ENCODE results near the gene MACROH2A2.

DNA sequence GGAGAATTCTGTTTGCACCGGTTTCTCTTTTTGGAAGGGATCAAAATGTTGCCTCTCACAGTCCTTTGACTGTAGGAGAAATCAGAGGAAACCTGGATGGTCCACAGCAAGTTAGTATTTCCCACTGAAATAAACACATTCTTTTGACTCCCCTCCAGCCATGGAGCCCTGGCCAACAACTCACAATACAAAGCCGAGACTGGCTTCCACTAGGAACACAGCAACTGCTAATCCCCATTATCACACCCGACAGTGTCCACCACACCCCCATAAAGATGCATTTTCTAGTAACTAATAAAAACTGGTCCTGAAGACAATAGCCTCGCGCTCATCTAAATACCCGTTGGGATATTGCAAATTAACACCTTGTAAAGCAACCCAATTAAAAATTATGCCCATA lies 798 bp upstream of the MACROH2A2 start:
- TF ChIP-seq, protein P1, sequence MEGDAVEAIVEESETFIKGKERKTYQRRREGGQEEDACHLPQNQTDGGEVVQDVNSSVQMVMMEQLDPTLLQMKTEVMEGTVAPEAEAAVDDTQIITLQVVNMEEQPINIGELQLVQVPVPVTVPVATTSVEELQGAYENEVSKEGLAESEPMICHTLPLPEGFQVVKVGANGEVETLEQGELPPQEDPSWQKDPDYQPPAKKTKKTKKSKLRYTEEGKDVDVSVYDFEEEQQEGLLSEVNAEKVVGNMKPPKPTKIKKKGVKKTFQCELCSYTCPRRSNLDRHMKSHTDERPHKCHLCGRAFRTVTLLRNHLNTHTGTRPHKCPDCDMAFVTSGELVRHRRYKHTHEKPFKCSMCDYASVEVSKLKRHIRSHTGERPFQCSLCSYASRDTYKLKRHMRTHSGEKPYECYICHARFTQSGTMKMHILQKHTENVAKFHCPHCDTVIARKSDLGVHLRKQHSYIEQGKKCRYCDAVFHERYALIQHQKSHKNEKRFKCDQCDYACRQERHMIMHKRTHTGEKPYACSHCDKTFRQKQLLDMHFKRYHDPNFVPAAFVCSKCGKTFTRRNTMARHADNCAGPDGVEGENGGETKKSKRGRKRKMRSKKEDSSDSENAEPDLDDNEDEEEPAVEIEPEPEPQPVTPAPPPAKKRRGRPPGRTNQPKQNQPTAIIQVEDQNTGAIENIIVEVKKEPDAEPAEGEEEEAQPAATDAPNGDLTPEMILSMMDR (IDR thresholded peaks at IDR 0.05 in 2 of 3, conservative IDR thresholded peaks at IDR 0.05 in 1 of 3; ENCODE audit: control insufficient read depth in 2 of 3, extremely low read depth in 1 of 3, insufficient read depth in 1 of 3, low read depth in 3 of 3, low read length in 3 of 3): no peak
- TF ChIP-seq CBX5 (IDR thresholded peaks at IDR 0.05; ENCODE audit: low read depth): no peak
- no peak for TF ChIP-seq ESRRA (IDR thresholded peaks at IDR 0.05; ENCODE audit: low read length)
- no peak for TF ChIP-seq CEBPB (IDR thresholded peaks at IDR 0.05; ENCODE audit: borderline replicate concordance in 1 of 2, low read depth in 2 of 2, low read length in 2 of 2)
- TF ChIP-seq, protein P2, sequence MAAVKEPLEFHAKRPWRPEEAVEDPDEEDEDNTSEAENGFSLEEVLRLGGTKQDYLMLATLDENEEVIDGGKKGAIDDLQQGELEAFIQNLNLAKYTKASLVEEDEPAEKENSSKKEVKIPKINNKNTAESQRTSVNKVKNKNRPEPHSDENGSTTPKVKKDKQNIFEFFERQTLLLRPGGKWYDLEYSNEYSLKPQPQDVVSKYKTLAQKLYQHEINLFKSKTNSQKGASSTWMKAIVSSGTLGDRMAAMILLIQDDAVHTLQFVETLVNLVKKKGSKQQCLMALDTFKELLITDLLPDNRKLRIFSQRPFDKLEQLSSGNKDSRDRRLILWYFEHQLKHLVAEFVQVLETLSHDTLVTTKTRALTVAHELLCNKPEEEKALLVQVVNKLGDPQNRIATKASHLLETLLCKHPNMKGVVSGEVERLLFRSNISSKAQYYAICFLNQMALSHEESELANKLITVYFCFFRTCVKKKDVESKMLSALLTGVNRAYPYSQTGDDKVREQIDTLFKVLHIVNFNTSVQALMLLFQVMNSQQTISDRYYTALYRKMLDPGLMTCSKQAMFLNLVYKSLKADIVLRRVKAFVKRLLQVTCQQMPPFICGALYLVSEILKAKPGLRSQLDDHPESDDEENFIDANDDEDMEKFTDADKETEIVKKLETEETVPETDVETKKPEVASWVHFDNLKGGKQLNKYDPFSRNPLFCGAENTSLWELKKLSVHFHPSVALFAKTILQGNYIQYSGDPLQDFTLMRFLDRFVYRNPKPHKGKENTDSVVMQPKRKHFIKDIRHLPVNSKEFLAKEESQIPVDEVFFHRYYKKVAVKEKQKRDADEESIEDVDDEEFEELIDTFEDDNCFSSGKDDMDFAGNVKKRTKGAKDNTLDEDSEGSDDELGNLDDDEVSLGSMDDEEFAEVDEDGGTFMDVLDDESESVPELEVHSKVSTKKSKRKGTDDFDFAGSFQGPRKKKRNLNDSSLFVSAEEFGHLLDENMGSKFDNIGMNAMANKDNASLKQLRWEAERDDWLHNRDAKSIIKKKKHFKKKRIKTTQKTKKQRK (IDR thresholded peaks at IDR 0.05; ENCODE audit: low read depth, low read length): no peak
- TF ChIP-seq POLR2AphosphoS5 (IDR thresholded peaks at IDR 0.05; ENCODE audit: low read length): no peak
- TF ChIP-seq POLR2A (IDR thresholded peaks at IDR 0.05; ENCODE audit: low read depth, low read length): no peak
- TF ChIP-seq TAF1 (IDR thresholded peaks at IDR 0.05; ENCODE audit: borderline replicate concordance, low read depth, low read length): no peak
- TF ChIP-seq, protein P3, sequence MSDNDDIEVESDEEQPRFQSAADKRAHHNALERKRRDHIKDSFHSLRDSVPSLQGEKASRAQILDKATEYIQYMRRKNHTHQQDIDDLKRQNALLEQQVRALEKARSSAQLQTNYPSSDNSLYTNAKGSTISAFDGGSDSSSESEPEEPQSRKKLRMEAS (IDR thresholded peaks at IDR 0.05; ENCODE audit: low read depth, low read length): no peak
- TF ChIP-seq, protein P4, sequence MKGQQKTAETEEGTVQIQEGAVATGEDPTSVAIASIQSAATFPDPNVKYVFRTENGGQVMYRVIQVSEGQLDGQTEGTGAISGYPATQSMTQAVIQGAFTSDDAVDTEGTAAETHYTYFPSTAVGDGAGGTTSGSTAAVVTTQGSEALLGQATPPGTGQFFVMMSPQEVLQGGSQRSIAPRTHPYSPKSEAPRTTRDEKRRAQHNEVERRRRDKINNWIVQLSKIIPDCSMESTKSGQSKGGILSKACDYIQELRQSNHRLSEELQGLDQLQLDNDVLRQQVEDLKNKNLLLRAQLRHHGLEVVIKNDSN (IDR thresholded peaks at IDR 0.05; ENCODE audit: borderline replicate concordance, extremely low read length, insufficient read depth, low read depth, low read length): no peak
- no peak for TF ChIP-seq EZH2 (IDR thresholded peaks at IDR 0.05; ENCODE audit: borderline replicate concordance, control insufficient read depth, low read depth, low read length)
- TF ChIP-seq GABPA (IDR thresholded peaks at IDR 0.05; ENCODE audit: low read depth): no peak
- no peak for TF ChIP-seq TCF7 (IDR thresholded peaks at IDR 0.05; ENCODE audit: borderline replicate concordance)
- no peak for TF ChIP-seq SIN3A (IDR thresholded peaks at IDR 0.05; ENCODE audit: low read depth, low read length)

Measured in GM12878 (cell line).